Breast epithelium (tissue), 3 donors: ENCODE measurements around the gene TAGAP.

Experiments
- CTCF ChIP-seq, 3 donors: fragments of 450-650 bp; IDR thresholded peaks; one replicate each; pipeline ENCODE4 v1.5.1; 2016 to 2017; ENCODE audit warnings: antibody characterized with exemption in 3 of 3, mild to moderate bottlenecking in 3 of 3, moderate library complexity in 3 of 3
- POLR2A ChIP-seq: fragments of 450-650 bp; IDR thresholded peaks from one replicate; pipeline ENCODE4 v1.6.1; 2016; ENCODE audit warnings: antibody characterized with exemption, mild to moderate bottlenecking, moderate library complexity
- POLR2AphosphoS5 ChIP-seq, 3 donors: sonication (generic); formaldehyde crosslinking; IDR thresholded peaks; one replicate each; pipeline ENCODE4 v1.6.1; 2017; ENCODE audit warnings: antibody characterized with exemption in 3 of 3

- TF ChIP-seq CTCF (IDR thresholded peaks at IDR 0.05), result no peak
- TF ChIP-seq POLR2AphosphoS5 (IDR thresholded peaks at IDR 0.05), result no peak
- TF ChIP-seq POLR2A, result no peak
Measured at GRCh38 chr6:159062564-159062945, 17.8 kb upstream of the TAGAP start.
